Activated CD4-positive, alpha-beta T cell treated with anti-CD3 and anti-CD28 coated beads, Interleukin-10, Interleukin-2, amounts not matched to agents 100 ng/mL and 50 ng/mL, durations not matched to agents 16 hours and 8 hours (primary cell): ENCODE data around the gene SLC10A1.
A peak's percentile ranks its signal among the peaks of the same experiment; 100 is the strongest.
"Not testable (repeated sequence)": the region's sequence is repeated elsewhere in the genome, so short reads cannot be mapped to it uniquely, and the experiment has no call there.

Experiments
- DNase-seq: peaks from one replicate; pipeline ENCODE4 v3.0.0-alpha.2; 2020

Gene SLC10A1

DNA sequence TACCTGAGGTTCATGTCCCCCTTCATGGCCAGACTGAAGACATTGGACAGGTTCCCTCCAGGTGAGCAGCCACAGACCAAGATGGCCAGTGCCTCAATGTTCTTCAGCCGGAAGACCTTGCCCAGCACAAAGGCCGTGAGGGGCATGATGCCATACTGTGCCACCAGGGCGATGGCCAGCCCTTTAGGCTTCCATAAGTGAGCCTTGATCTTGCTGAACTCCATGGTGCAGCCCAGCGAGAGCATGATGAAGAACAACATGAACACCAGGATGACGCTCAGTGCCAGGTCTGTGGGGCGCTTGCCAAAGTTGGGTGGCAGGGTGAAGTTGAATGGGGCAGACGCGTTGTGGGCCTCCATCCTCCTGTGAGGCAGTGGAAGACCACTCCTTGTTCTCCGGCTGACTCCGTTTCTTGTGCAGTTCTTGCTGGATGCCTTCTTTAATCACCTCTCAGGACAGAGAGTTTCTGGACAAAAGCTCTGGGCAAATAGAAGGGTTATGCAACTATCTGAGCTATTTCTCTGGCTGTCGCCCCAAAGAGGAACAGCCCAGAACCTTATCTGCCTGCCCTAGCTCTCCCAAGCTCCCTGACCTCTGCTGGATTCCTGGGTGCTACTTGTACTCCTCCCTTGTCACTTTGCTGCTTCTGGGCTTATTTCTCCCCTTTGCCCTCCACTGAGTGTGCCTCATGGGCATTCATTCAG is at the start of gene SLC10A1:
SLC10A1 (minus strand) TSS at position 445 of the 704 bp plus-strand sequence; CDS start at position 359, 86 bp downstream.
- DNase-seq: no peak

DNA sequence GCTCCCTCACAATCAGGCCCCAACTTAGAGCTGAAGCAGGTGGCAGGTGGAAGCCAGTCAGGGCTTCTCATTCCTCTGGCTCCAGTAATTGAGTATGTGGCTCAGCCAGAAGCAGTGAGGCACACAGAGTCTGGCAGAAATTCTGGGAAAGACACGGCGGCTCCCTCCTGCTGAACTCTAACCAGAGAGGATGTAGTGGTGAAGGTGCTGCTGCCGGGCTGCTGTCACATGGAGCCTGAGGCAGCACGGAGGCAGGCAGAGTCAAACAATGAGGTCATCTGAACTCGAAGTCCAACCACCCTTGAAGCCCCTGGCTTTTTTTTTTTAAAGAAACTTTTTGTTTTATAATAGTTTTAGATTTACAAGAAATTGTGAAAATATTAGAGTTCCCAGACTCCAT is 48.7 kb upstream of the SLC10A1 start:
- DNase-seq: no peak

DNA sequence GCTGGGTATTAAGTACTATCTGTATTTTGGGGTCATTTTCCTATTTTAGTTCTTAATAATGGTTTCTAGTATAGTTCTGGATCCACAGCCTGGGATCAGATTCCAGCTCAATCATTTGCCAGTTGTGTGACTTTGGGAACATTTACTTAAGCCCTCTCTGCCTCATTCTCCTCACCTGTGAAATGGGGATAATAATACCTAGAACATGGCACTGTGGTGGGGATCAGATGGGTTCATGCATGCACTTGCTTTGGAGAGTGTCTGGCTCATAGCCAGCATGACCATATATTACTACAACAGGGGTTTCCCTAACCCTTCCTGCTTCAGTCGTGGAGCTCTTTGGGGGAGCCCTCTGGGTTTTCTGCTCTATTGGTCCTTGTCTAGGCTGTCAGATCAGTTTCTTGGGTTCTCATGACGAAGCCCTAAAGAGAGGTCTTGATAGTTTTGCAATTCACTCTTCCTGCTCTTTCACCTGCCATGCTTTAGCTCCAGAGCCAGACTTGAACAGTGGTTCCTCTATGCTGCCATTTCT is 48.1 kb upstream of the SLC10A1 start:
- no peak for DNase-seq

DNA sequence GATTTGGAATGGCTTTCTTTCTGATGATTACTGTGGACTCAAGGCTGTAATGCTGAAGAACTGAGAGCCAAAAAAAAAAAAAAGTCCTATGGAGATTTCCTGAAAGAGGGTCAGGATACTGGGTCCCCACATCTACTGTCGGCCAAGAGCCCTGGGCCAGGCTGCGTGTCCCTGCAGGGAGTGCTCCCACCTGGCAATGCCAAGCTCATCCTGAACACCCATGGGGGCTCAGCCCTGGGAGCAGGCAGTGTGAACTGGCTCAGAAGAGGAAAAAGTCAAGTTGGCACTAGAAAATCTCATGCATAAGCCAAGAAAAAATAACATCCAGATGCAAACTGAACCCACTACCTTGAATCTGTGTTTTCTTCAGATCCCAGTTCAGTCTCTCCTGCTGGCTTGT is 47.1 kb upstream of the SLC10A1 start:
- DNase-seq: no peak

DNA sequence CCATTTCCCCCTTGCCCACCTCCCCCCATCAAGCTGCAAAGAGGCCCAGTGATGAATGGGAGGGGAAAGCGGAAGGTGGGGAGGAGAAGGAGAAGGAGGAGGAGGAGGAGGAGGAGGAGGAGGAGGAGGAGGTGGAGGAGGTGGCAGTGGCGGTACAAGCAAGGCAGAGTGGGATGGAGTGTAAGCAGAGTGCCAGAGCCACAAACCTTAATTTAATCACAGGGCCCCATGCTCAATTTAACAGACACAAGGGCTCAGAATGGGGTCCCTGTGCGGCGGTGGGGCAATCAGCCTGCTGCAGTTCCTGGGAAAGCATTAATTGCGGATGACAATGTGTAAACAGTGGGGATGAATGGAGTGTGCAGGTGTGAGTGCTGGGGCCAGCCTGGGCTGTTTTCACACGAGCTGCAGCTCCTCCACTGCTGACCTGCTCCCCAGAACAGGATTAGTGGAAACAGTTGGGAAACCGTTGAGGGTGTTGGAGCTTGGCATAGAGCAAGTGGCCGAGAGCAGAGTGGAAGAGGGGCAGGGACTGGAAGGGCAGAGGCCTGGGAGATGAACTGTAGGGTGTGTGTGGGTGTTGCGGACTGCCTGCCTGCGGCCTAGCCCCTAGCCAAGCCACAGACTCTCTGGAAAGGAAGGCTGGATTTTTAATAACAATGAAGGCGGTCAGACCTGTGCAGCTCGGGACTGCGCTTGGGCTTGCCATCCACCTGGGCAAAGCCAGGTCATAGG is 45.8 kb upstream of the SLC10A1 start:
- no peak for DNase-seq

DNA sequence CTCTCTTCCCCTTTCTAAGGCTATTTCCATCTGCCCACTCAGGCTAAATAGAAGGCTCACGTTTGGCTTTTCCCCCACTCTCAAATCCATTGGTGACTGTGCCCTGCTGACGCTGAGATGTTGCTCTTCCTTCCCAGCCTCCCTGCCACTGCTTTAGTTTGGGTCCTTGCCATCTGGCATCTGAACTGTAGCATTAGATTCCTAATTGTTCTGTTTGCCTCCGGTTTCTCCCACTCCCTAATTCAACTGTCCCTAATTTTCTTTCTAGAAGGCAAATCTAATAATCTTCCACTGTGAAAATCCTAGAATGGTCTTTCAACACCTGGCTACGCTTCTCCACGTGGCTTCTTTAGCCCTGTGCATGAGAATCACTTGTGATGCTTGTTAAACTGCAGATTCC is 44.6 kb upstream of the SLC10A1 start:
- DNase-seq: no peak

DNA sequence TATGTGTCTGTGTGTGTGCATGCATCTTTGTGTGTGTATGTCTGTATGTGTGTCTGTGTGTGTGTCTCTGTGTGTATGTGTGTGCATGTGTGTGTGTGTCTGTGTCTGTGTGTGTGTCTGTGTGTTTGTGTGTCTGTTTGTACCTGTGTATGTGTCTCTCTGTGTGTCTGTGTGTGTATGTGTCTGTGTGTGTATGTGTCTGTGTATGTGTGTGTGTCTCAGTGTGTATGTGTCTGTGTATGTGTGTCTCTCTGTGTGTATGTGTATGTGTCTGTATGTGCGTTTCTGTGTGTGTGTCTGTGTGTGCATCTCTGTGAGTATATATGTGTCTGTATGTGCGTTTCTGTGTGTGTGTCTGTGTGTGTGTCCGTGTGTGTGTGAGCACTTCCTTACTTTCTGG is 42.6 kb upstream of the SLC10A1 start:
- DNase-seq: no peak

DNA sequence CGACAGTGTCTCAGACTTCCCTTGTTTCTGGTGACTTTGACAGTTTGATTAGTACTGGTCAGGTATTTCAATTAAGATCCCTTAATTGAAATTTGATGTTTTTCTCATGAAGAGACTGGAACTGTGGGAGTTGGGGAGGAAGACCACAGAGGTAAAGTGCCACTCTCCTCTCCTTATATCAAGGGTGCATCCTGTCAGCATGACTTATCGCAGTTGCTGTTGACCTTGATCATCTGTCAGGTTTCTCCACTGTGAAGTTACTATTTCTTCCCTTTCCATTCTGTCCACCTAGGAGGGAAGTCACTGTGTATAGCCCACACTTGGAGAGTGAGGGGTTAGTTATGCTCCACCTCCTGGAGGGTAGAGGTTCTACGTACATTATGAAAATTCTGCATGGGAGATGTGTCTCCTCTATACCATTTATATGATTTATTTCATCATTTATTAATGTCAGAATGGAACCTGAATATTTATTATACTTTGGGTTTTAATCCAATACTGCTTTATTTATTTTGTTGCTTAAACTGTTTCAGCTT is 41.9 kb upstream of the SLC10A1 start:
- DNase-seq: no peak

DNA sequence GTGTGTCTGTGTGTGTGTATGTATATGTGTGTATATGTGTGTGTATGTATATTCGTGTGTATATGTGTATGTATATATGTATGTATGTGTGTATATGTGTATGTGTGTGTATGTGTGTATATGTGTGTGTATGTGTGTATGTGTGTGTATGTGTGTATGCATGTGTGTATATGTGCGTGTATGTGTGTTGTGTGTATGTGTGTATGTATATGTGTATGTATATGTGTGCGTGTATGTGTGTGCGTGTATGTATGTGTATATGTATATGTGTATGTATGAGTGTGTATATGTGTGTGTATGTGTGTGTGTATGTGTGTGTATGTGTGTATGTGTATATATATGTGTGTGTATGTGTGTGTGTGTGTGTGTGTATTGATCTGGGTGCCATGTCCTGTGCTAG is 31.8 kb upstream of the SLC10A1 start:
- DNase-seq: no peak

DNA sequence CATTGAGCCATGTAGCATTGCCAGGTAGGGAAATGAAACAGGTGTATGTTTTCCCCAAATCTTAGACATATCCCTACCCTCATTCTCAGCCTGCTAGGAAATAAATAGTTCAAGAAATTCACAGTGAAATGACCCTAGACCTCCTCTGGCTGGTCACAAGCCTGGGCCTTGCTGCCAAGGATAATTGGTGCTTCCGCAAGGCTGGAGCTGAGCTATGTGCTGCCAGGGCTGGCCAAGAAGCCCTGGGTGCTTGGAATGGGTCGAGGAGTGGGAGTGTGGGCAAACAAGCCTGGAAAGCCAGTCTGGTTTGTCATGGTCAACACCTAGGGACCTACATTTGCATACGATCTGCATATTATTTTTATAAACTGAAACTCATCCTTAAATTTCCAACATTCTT is 31.3 kb upstream of the SLC10A1 start:
- DNase-seq: no peak

DNA sequence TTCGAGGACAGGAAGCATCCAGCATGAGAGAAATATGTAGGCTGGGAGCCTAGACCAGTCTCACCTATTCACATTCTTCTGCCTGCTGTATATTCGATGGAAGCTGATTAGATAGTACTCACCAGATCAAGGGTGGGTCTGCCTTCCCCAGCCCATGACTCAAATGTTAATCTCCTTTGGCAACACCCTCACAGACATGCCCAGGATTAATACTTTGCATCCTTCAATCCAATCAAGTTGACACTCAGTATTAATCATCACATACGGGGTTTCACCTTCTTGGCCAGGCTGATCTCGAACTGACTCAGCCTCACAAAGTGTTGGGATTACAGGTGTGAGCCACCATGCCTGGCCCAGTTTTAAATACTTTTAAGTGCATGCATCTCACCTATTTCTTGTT is 30.5 kb upstream of the SLC10A1 start:
- peak; percentile 32 for DNase-seq

DNA sequence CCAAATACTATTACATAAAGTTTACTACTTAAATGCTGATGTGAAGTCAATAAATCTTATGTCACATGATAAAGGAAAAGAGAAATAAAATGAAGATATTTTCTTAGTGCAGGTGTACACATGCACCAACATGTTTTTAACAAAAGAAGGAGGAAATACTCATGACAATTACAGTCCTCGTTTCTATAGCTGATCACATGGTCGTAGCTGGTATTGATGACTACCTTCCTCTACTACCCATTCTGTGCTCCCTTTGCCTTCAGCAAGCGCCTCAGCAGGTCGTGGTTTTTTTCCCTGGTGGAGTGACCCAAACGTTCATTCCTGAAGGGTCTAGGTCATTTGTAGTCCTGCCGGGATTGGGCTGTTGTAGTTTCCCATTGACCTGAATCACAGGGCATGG is 25.4 kb upstream of the SLC10A1 start:
- DNase-seq: no peak

DNA sequence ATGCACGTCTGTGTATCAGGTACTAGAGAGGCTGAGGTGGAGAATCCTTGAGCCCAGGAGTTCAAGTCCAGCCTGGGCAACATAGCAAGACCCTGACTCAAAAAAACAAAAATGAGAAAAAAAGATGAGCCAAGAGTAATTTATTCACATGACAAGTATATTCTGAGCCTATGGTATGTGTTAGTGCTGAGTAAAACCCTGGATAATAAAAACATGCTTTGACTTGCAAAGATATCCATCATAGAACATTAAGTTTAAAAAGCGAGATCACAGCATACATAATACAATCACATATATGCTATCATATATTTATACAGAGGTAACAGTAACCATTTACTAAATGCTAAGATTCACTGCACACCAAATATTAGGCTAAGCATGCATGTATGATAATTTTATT is 23.9 kb upstream of the SLC10A1 start:
- DNase-seq: no peak

DNA sequence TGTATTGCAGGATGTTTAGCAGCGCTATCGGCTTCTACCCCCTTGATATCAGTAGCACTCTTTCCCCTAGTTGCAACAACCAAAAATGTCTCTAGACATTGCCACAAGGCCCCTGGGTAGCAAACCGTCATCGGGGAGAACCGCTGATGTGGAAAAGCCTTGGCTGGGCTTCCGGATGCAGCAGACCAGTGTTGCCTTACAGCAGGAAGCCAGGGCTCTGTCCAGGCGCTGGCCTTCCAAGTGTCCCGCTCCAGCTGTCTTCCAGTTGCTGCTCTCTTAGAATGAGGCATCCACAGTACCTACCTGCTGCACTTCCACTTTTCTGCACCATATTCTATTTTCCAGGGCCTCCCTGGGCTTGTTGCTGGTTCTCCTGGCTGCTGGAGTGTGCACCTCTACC is 22.6 kb upstream of the SLC10A1 start:
- no peak for DNase-seq

DNA sequence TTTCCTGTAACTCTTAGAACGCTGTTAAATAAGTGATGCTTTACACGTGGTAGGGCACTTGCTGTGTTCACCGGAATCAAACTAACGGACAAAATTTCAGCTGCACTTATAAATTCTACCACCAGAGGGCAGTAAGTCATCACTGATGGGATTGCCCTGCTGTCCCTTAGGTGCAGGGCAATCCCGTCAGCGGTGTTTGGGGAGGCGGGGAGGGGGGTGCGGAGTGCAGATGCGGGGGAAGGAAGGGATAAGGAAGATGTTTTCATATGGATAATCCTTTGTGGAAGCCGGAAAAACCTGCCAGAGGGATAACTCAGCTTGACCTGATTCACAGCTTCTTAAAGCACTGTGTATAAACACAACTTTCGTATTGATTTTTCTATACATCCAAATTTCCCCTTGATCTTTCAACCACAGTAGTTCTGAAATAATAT is 21.7 kb upstream of the SLC10A1 start:
- DNase-seq: peak; percentile 82

DNA sequence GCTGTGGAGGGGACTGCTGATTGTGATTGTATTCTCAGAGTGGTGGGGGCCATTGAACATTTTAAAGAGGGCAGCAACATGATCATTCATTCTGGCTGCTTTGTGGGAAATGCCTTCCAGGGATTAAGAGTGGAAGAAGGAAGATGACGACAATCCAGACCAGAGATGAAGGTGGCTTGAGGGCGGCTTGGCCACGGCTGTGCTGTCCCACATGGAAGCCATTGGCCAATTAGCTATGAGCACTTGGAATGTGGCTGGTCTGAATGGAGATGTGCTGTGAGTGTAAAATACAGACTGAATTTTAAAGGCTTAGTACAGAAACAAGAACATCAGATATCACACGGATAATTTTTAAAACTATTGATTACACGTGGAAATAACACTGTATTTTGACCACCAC is 19.2 kb upstream of the SLC10A1 start:
- no peak for DNase-seq

DNA sequence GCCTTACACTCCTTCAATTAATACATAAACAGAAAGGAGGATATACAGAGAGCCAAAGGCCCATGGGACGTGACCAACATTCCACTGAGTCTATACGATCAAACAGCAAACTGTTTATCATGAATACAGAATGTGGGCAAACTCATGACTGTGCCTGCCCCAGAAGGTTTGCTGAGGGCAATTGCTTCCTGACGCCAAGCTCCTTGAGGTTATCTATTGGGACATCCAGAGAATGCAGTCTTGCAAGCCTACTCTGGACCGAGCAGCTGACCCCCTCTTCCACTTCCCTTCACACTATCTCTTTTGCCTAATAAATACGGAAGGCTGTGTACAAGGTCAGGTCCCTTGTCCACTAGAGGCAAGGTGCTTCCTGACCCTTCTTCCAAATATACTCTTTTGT is 18.5 kb upstream of the SLC10A1 start:
- DNase-seq: no peak

DNA sequence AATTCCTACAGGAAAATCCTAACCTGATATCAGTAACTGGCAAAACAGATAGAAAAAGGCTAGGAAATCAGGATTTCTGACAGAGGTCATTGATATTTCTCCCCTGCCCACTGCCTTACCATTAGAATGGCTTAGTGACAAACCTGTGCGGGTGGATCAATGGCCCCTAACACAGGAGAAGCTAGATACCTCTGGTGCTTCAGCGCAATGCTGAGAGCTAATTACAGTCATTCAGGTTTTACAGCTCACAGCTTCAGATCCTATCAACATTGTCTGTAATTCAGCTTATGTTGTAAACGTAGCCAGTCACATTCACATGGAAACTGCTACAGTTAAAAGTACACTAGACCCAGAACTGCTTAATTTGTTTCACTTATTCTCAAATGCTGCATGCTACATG is 17.4 kb upstream of the SLC10A1 start:
- no peak for DNase-seq

DNA sequence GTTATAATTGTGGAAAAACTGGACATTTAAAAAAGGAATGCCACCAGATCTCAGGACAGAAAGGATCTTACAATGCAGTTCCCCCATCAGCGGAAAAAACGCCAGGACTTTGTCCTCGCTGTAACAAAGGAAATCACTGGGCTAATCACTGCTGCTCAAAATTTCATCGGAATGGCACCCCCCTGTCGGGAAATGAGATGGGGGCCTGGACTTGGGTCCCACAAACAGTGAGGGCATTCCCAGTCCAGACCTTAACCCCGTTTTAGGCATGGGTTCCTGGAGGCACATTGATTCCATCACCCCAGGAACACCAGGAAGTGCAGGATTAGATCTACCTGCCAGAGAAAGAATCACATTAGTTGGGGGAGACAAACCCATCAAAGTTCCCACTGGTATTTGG is 16.3 kb upstream of the SLC10A1 start:
- not testable (repeated sequence) for DNase-seq

DNA sequence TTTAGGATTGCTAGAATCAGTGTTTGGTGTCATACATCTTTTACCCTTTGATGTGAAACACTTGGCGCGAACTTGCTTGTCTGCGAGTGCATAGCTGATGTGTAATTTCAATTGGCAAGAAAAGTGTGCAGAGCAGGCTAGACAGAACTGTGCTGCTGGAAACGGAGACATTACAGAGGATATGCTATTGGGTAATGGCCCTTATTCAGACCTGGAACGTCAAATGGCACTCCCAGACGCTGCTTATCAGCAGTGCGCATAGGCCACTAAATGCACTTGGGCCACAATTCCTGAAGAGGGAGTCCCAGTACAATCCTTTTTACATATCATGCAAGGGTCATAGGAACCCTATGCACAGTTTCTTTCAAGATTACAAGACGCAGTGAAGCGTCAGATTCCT is 15.7 kb upstream of the SLC10A1 start:
- no peak for DNase-seq

DNA sequence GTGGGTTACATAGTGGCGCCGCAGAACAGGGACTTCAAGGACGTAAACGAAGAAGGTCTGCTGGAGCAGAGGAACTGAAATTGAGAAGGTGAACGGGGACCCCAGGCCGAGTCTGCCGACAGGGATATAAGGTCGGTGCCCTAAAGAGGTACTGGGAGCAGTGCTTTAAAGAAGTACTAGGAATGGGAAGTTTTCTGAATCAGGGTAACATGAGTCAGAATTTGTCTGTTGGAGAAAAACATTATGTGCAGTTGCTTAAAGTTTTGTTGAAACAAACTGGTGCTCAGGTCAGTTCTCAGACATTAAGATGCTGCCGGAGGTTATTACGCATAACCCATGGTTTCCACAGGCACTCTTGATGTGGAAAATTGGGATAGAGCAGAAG is 14.8 kb upstream of the SLC10A1 start:
- DNase-seq: no peak

DNA sequence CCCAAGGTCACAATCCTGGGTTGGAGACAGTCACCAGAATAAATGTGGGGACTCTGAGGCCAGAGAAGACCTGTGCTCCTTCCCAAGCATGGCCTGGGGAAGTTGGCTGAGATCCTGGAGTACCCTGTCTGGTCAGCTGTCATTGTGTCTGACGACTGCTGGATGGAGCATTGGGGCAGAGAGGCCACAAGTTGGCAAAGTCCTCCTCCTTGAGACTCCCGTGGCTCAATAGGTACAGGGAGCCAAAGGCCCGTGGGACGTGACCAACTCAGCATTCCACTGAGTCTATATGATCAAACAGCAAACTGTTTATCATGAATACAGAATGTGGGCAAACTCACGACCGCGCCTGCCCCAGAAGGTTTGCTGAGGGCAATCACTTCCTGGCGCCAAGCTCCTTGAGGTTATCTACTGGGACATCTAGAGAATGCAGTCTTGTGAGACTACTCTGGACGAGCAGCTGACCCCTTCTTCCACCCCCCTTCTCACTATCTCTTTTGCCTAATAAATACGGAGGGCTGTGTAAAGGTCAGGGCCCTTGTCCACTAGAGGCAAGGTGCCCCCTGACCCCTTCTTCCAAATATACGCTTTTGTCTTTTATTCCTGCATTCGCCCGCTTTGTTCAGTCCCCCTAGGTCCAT is 14.3 kb upstream of the SLC10A1 start:
- no peak for DNase-seq

DNA sequence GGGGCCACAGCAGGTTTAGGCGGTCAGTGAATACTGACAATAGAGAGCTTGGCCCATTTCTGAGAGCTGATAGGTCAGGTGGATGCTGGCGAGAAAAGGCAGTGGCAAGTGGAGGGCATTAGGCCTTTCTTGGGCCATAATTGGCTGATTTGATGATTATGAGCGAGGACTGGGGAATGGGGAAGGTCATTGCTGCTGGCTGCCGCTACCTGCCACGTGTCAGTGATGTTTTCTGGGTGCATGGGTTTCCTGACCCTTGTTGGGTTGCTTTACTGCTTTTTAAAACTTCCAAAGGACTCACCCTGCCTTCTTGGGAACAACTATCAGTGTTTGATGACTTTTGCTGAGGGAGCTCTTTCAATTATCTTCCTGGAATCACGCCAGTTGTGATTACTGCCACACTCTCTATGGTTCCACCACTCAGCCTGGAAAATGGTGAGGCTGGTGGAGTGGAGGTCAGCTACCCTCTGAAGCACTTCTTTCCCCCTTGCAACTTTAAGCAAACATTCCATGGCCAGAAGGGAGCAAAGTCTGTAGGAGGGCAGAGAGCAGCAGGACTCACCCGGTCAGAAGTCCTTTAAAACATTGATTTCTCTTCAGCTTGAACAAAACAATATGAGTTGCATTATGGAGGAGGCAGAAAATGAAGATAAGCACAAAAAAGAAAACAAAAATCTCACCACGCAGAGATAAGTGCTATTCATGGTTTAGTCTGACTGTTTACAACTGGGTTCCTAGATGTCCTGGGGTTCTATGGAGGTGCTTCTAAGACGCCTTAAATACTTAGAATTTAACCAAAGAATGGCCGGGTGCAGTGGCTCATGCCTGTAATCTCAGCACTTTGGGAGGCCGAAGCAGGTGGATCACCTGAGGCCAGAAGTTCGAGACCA is 12.1 kb upstream of the SLC10A1 start:
- no peak for DNase-seq
